Activated naive CD8-positive, alpha-beta T cell treated with anti-CD3 and anti-CD28 coated beads, Interleukin-2, amount 50 U/mL, for 24 hours (primary cell): ENCODE measurements around the gene RAB25.
"Not testable (repeated sequence)": the region's sequence is repeated elsewhere in the genome, so short reads cannot be mapped to it uniquely, and the experiment has no call there.

Experiments
- ATAC-seq: fragments of 150-1000 bp; cut with Tn5 transposase; one replicate; pipeline ENCODE4 v1.10.0; 2021
- DNase-seq: peaks from one replicate; pipeline ENCODE4 v3.0.0; 2021
- H3K27ac Mint-ChIP-seq: one replicate; pipeline ENCODE4 v1.8.0; 2021; ENCODE audit warnings: mild to moderate bottlenecking, mixed read lengths
- H3K27me3 Mint-ChIP-seq: one replicate; pipeline ENCODE4 v1.8.0; 2021; ENCODE audit warnings: mixed read lengths
- H3K36me3 Mint-ChIP-seq: one replicate; pipeline ENCODE4 v1.8.0; 2021; ENCODE audit warnings: low read depth, mixed read lengths
- H3K4me1 Mint-ChIP-seq: one replicate; pipeline ENCODE4 v1.8.0; 2021; ENCODE audit warnings: mixed read lengths
- H3K4me3 Mint-ChIP-seq: one replicate; pipeline ENCODE4 v1.8.0; 2021; ENCODE audit warnings: mild to moderate bottlenecking, moderate library complexity, mixed read lengths
- H3K9me3 Mint-ChIP-seq: one replicate; pipeline ENCODE4 v1.8.0; 2021; ENCODE audit warnings: mixed read lengths

RAB25 gene

GRCh38 chr1:156060937-156061636, at the start of gene RAB25:
RAB25 (plus strand) TSS chr1:156061160; CDS start chr1:156061401, 241 bp downstream.
- no peak for ATAC-seq

GRCh38 chr1:156012051-156012817, 48.7 kb upstream of the RAB25 start:
- DNase-seq (no peak), ATAC-seq (no peak)
- H3K27ac Mint-ChIP-seq = no peak overlapping the region
- H3K9me3 Mint-ChIP-seq = no peaks in the 10 kb centered on the region
- H3K4me3 Mint-ChIP-seq = no peak overlapping the region
- H3K4me1 Mint-ChIP-seq = no peaks in the 10 kb centered on the region
- H3K36me3 Mint-ChIP-seq = peaks cover 53% of the 10 kb centered on the region
- no peaks in the 10 kb centered on the region for H3K27me3 Mint-ChIP-seq

More at GRCh38 chr1:156060937-156061636, at the start of gene RAB25:
- Mint-ChIP-seq H3K27me3 (no peaks in the 10 kb centered on the region), H3K4me3 (no peak within 1 kb of the TSS), H3K9me3 (no peaks in the 10 kb centered on the region), H3K36me3 (peaks cover 4% of the 10 kb centered on the region), H3K27ac (no peak within 1 kb of the TSS), H3K4me1 (peaks cover 13% of the 10 kb centered on the region)
- DNase-seq = no peak

- DNase-seq (no peak), ATAC-seq (no peak)
- H3K27ac Mint-ChIP-seq = no peak overlapping the region
- no peaks in the 10 kb centered on the region for H3K9me3 Mint-ChIP-seq
- no peaks in the 10 kb centered on the region for H3K27me3 Mint-ChIP-seq
- H3K4me3 Mint-ChIP-seq = no peak overlapping the region
- H3K4me1 Mint-ChIP-seq = peaks cover 12% of the 10 kb centered on the region
- H3K36me3 Mint-ChIP-seq = peaks cover 61% of the 10 kb centered on the region
Measured at GRCh38 chr1:156014829-156015228, 46.1 kb upstream of the RAB25 start.

- Mint-ChIP-seq H3K4me1 (peaks cover 26% of the 10 kb centered on the region), H3K9me3 (no peaks in the 10 kb centered on the region), H3K27me3 (peaks cover 2% of the 10 kb centered on the region), H3K27ac (peak overlapping the region; percentile 93), H3K36me3 (peaks cover 34% of the 10 kb centered on the region), H3K4me3 (peak overlapping the region; percentile 93)
- DNase-seq (no peak), ATAC-seq (no peak)
Measured at GRCh38 chr1:156019946-156020292, 41.0 kb upstream of the RAB25 start.

- Mint-ChIP-seq H3K36me3 (peaks cover 33% of the 10 kb centered on the region), H3K27me3 (peaks cover 5% of the 10 kb centered on the region), H3K4me3 (peak within 1 kb of the TSS; percentile 93), H3K9me3 (no peaks in the 10 kb centered on the region), H3K27ac (peak within 1 kb of the TSS; percentile 93), H3K4me1 (peaks cover 26% of the 10 kb centered on the region)
- peak; percentile 82 for DNase-seq
- peak; percentile 100 for ATAC-seq
Measured at GRCh38 chr1:156020293-156021092, 40.5 kb upstream of the RAB25 start, which contains the start of gene SSR2. SSR2 (minus strand) TSS chr1:156020951; CDS start chr1:156020167, 784 bp downstream.

- Mint-ChIP-seq H3K4me3 (peak overlapping the region; percentile 93), H3K36me3 (peaks cover 33% of the 10 kb centered on the region), H3K27ac (peak overlapping the region; percentile 93), H3K4me1 (peaks cover 27% of the 10 kb centered on the region), H3K27me3 (peaks cover 5% of the 10 kb centered on the region), H3K9me3 (no peaks in the 10 kb centered on the region)
- DNase-seq (no peak), ATAC-seq (no peak)
Measured at GRCh38 chr1:156021093-156021428, 39.9 kb upstream of the RAB25 start.

GRCh38 chr1:156021954-156022353, 39.0 kb upstream of the RAB25 start:
- ATAC-seq (no peak), DNase-seq (no peak)
- peaks cover 29% of the 10 kb centered on the region for H3K36me3 Mint-ChIP-seq
- H3K27ac Mint-ChIP-seq = no peak overlapping the region
- peaks cover 27% of the 10 kb centered on the region for H3K4me1 Mint-ChIP-seq
- no peak overlapping the region for H3K4me3 Mint-ChIP-seq
- no peaks in the 10 kb centered on the region for H3K9me3 Mint-ChIP-seq
- peaks cover 5% of the 10 kb centered on the region for H3K27me3 Mint-ChIP-seq

GRCh38 chr1:156024801-156025200, 36.2 kb upstream of the RAB25 start:
- no peak overlapping the region for H3K27ac Mint-ChIP-seq
- H3K27me3 Mint-ChIP-seq = peaks cover 5% of the 10 kb centered on the region

GRCh38 chr1:156025876-156026275, 35.1 kb upstream of the RAB25 start:
- ATAC-seq = peak; percentile 75
- no peaks in the 10 kb centered on the region for H3K9me3 Mint-ChIP-seq
- no peaks in the 10 kb centered on the region for H3K36me3 Mint-ChIP-seq
- peak; percentile 50 for DNase-seq
- H3K27me3 Mint-ChIP-seq = peaks cover 5% of the 10 kb centered on the region
- H3K4me3 Mint-ChIP-seq = no peak overlapping the region
- peaks cover 9% of the 10 kb centered on the region for H3K4me1 Mint-ChIP-seq
- H3K27ac Mint-ChIP-seq = no peak overlapping the region

More at GRCh38 chr1:156024801-156025200, 36.2 kb upstream of the RAB25 start:
- DNase-seq (no peak), ATAC-seq (no peak)
- peaks cover 16% of the 10 kb centered on the region for H3K4me1 Mint-ChIP-seq
- no peaks in the 10 kb centered on the region for H3K9me3 Mint-ChIP-seq
- peaks cover 6% of the 10 kb centered on the region for H3K36me3 Mint-ChIP-seq
- no peak overlapping the region for H3K4me3 Mint-ChIP-seq

GRCh38 chr1:156026588-156026987, 34.4 kb upstream of the RAB25 start:
- DNase-seq (no peak), ATAC-seq (peak; percentile 75)
- no peak overlapping the region for H3K4me3 Mint-ChIP-seq
- no peaks in the 10 kb centered on the region for H3K36me3 Mint-ChIP-seq
- no peaks in the 10 kb centered on the region for H3K9me3 Mint-ChIP-seq
- peaks cover 5% of the 10 kb centered on the region for H3K4me1 Mint-ChIP-seq
- H3K27ac Mint-ChIP-seq = no peak overlapping the region
- peaks cover 5% of the 10 kb centered on the region for H3K27me3 Mint-ChIP-seq

- Mint-ChIP-seq H3K4me1 (no peaks in the 10 kb centered on the region), H3K27ac (no peak overlapping the region), H3K36me3 (peaks cover 8% of the 10 kb centered on the region), H3K27me3 (no peaks in the 10 kb centered on the region), H3K4me3 (no peak overlapping the region), H3K9me3 (no peaks in the 10 kb centered on the region)
- ATAC-seq = no peak
- DNase-seq = no peak
Measured at GRCh38 chr1:156033011-156033410, 27.9 kb upstream of the RAB25 start.

GRCh38 chr1:156034991-156035390, 26.0 kb upstream of the RAB25 start:
- H3K36me3 Mint-ChIP-seq = peaks cover 14% of the 10 kb centered on the region
- DNase-seq, H3K27me3 Mint-ChIP-seq, H3K4me3 Mint-ChIP-seq, H3K4me1 Mint-ChIP-seq, H3K9me3 Mint-ChIP-seq, ATAC-seq, H3K27ac Mint-ChIP-seq: not testable (repeated sequence)

GRCh38 chr1:156042828-156043227, 18.1 kb upstream of the RAB25 start:
- Mint-ChIP-seq H3K27me3 (no peaks in the 10 kb centered on the region), H3K4me3 (no peak overlapping the region), H3K9me3 (no peaks in the 10 kb centered on the region), H3K36me3 (peaks cover 24% of the 10 kb centered on the region), H3K27ac (no peak overlapping the region), H3K4me1 (no peaks in the 10 kb centered on the region)
- DNase-seq = no peak
- ATAC-seq = no peak

GRCh38 chr1:156045076-156045475, 15.9 kb upstream of the RAB25 start:
- Mint-ChIP-seq H3K4me1 (no peaks in the 10 kb centered on the region), H3K27me3 (no peaks in the 10 kb centered on the region), H3K27ac (no peak overlapping the region), H3K9me3 (no peaks in the 10 kb centered on the region), H3K36me3 (peaks cover 23% of the 10 kb centered on the region), H3K4me3 (no peak overlapping the region)
- DNase-seq = no peak
- ATAC-seq = no peak
